PC-9 (cell line): ENCODE data around the gene EIF3B. TPM values are rescaled to one million over a fixed set of nuclear protein-coding genes. Genes with fewer than 3 reads are reported as not detected.

ENCODE experiments used
- BruUV-seq: library from RNA; stranded (reverse); fragments of 400-500 nt; replicated peaks from 2 replicates; lab custom pipeline; 2021; lab: Mats Ljungman, UMichigan
- CTCF ChIA-PET: fragments of 300-600 bp; sonication (Branson Sonifier 250); formaldehyde crosslinking; loops from one replicate; lab custom pipeline; 2022; ENCODE audit warnings: antibody characterized with exemption; lab: Charles Lee
- POLR2A ChIA-PET: fragments of 300-600 bp; sonication (Branson Sonifier 250); formaldehyde crosslinking; loops from one replicate; lab custom pipeline; 2022; ENCODE audit warnings: antibody characterized with exemption; ENCODE audit not compliant: unreplicated experiment; lab: Charles Lee
- DNase-seq, 2 experiments: peaks; one replicate each; pipeline versions ENCODE4 v3.0.0 to v3.0.0-alpha.2; 2015 to 2022; ENCODE audit warnings: mixed read lengths in 1 of 2
- H2AFZ ChIP-seq: fragments of 200-600 bp; sonication (generic); 2 replicates; pipeline ENCODE4 v1.8.1; 2017; ENCODE audit warnings: antibody characterized with exemption
- H3F3A ChIP-seq: fragments of 200-600 bp; sonication (generic); 2 replicates; pipeline ENCODE4 v1.8.1; 2017; ENCODE audit warnings: antibody characterized with exemption, mild to moderate bottlenecking, low read depth; ENCODE audit not compliant: insufficient read depth
- H3K27ac ChIP-seq: fragments of 200-600 bp; sonication (generic); 2 replicates; pipeline ENCODE4 v1.6.1; 2016; ENCODE audit warnings: mixed run types
- H3K27me3 ChIP-seq: fragments of 200-600 bp; sonication (generic); 2 replicates; pipeline ENCODE4 v1.6.1; 2016; ENCODE audit warnings: low read depth, mixed run types; ENCODE audit not compliant: insufficient read depth
- H3K36me3 ChIP-seq: fragments of 200-600 bp; sonication (generic); 2 replicates; pipeline ENCODE4 v1.6.1; 2016; ENCODE audit warnings: low read depth, mixed run types
- H3K4me1 ChIP-seq: fragments of 200-600 bp; sonication (generic); replicated peaks from 2 replicates; pipeline ENCODE4 v1.6.1; 2016; ENCODE audit warnings: mixed run types; ENCODE audit not compliant: insufficient read depth
- H3K4me2 ChIP-seq: fragments of 200-600 bp; sonication (generic); 2 replicates; pipeline ENCODE4 v1.6.1; 2017; ENCODE audit warnings: mixed run types
- H3K4me3 ChIP-seq: fragments of 200-600 bp; sonication (generic); 2 replicates; pipeline ENCODE4 v1.6.1; 2016; ENCODE audit warnings: mixed run types
- H3K79me2 ChIP-seq: fragments of 200-600 bp; sonication (generic); 2 replicates; pipeline ENCODE4 v1.6.1; 2017; ENCODE audit warnings: low read depth, mixed run types
- H3K9me2 ChIP-seq: fragments of 200-600 bp; sonication (generic); 2 replicates; pipeline ENCODE4 v1.8.1; 2017; ENCODE audit warnings: mild to moderate bottlenecking; ENCODE audit not compliant: insufficient read depth
- H3K9me3 ChIP-seq: fragments of 200-600 bp; sonication (generic); 2 replicates; pipeline ENCODE4 v1.8.1; 2016; ENCODE audit warnings: low read depth; ENCODE audit not compliant: insufficient read depth
- H4K20me1 ChIP-seq: fragments of 200-600 bp; sonication (generic); 2 replicates; pipeline ENCODE4 v1.8.1; 2017; ENCODE audit not compliant: insufficient read depth
- EZH2 ChIP-seq: fragments of 200-600 bp; sonication (generic); IDR thresholded peaks from 2 replicates; pipeline ENCODE4 v1.8.0; 2017; ENCODE audit warnings: antibody characterized with exemption, low read depth
- intact Hi-C: fragments of 100-400 bp; cut with micrococcal nuclease; formaldehyde crosslinking; loops from one replicate; pipeline ENCODE4 v1.10.0; 2022; ENCODE audit not compliant: unreplicated experiment
- total RNA-seq: library from RNA; stranded (reverse); gene quantifications from 2 replicates; pipeline ENCODE4 v1.2.3, GENCODE V29; 2021
- TF ChIP-seq, protein P1 (sequence below): fragments of 200-600 bp; sonication (generic); conservative IDR thresholded peaks from 2 replicates; pipeline ENCODE4 v1.6.1; 2017; ENCODE audit warnings: mixed run types, antibody characterized with exemption, mild to moderate bottlenecking, moderate library complexity

Gene EIF3B
- total RNA-seq, 1 experiment from 2014 or later = 299 TPM

DNA sequence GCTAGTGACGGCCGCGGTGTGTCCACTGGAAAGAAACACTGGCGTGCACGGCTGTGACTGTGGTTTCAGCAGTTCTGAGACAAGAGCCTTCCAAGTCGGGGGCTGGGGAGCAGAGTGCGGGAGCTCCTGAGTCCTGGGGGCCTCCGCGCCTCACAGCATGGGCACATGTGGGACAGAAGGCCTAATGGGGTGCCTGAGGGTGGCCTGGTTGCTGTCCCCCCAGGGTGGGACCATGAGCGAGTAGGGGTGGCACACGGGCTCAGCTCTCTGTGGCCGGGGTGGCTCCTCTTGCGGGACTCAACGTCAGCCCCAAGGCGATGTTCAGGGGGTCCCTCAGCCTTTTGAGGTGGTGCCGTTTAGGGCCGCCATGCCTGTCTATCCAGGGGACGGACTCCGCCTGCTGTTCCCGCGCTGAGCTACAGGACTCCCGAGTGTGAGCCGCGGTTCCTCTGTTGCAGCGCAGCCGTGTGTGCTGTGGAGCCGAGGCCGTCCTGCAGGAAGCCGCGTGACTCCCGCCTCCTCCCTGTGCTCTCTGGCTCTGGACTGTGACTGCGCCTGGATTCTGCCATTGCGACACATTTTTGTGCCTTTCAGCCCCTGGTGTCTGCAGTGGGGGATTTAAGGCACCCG, 25.3 kb downstream of the EIF3B start:
- no TSS peak for BruUV-seq
- intact Hi-C loops = no loop called here
- Histone ChIP-seq H4K20me1 (peaks cover 67% of the 10 kb centered on the region), H3K9me3 (no peaks in the 10 kb centered on the region), H3K9me2 (no peaks in the 10 kb centered on the region), H3K4me1 (no peaks in the 10 kb centered on the region), H3K4me3 (no peak overlapping the region), H3K27me3 (no peaks in the 10 kb centered on the region), H3K4me2 (no peak overlapping the region), H3K36me3 (peaks cover 45% of the 10 kb centered on the region; the same call in 1 of the 2 replicates), H2AFZ (no peak overlapping the region), H3K27ac (no peak overlapping the region), H3K79me2 (peaks cover 16% of the 10 kb centered on the region), H3F3A (peaks cover 65% of the 10 kb centered on the region)
- CTCF ChIA-PET = no interaction called here
- no peak for DNase-seq
- no peak for TF ChIP-seq EZH2
- TF ChIP-seq, protein P1, sequence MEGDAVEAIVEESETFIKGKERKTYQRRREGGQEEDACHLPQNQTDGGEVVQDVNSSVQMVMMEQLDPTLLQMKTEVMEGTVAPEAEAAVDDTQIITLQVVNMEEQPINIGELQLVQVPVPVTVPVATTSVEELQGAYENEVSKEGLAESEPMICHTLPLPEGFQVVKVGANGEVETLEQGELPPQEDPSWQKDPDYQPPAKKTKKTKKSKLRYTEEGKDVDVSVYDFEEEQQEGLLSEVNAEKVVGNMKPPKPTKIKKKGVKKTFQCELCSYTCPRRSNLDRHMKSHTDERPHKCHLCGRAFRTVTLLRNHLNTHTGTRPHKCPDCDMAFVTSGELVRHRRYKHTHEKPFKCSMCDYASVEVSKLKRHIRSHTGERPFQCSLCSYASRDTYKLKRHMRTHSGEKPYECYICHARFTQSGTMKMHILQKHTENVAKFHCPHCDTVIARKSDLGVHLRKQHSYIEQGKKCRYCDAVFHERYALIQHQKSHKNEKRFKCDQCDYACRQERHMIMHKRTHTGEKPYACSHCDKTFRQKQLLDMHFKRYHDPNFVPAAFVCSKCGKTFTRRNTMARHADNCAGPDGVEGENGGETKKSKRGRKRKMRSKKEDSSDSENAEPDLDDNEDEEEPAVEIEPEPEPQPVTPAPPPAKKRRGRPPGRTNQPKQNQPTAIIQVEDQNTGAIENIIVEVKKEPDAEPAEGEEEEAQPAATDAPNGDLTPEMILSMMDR = no peak
- POLR2A ChIA-PET = no interaction called here

DNA sequence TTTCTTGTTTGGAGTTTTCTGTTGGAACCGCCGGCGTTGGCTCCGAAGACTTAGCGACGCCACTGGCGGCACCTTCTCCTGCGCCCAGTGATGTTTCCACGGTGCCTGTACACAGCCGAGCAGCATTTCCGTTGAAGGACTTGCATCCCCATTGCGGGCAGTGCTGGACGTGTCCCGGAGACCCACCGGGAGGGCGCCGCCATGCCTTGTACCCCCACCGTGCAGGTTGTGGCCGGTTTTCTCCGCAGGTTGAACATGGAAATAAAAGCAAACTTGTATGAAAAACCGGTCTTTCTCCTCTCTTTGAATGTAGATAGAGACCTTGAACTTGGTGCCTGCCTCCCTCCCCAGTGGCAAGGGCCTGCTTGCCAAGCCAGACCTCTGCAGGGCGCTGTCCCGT, 25.8 kb downstream of the EIF3B start:
- Histone ChIP-seq H3F3A (peaks cover 59% of the 10 kb centered on the region), H3K9me3 (no peaks in the 10 kb centered on the region), H3K9me2 (no peaks in the 10 kb centered on the region), H3K4me3 (no peak overlapping the region), H3K27me3 (no peaks in the 10 kb centered on the region), H3K4me2 (no peak overlapping the region), H3K79me2 (peaks cover 13% of the 10 kb centered on the region), H3K27ac (no peak overlapping the region), H2AFZ (no peak overlapping the region), H4K20me1 (peaks cover 64% of the 10 kb centered on the region), H3K36me3 (peaks cover 39% of the 10 kb centered on the region; the same call in 1 of the 2 replicates), H3K4me1 (no peaks in the 10 kb centered on the region)
- TSS peak; percentile 20 for BruUV-seq
- TF ChIP-seq, protein P1 = no peak
- TF ChIP-seq EZH2 = no peak
- CTCF ChIA-PET = no interaction called here
- POLR2A ChIA-PET = no interaction called here
- no peak for DNase-seq
- intact Hi-C loops = no loop called here

- peaks cover 9% of the 10 kb centered on the region; the same call in 1 of the 2 replicates for H3K79me2 ChIP-seq
- ChIA-PET POLR2A (no interaction called here), CTCF (no interaction called here)
- no peaks in the 10 kb centered on the region for H3K27me3 ChIP-seq
- H3F3A ChIP-seq = peaks cover 53% of the 10 kb centered on the region
- TF ChIP-seq, protein P1 = no peak
- no peak for TF ChIP-seq EZH2
- no peak overlapping the region for H3K27ac ChIP-seq
- no peaks in the 10 kb centered on the region for H3K9me2 ChIP-seq
- H3K4me2 ChIP-seq = no peak overlapping the region
- H4K20me1 ChIP-seq = peaks cover 58% of the 10 kb centered on the region
- no peak overlapping the region for H2AFZ ChIP-seq
- BruUV-seq = no TSS peak
- no peak for DNase-seq
- intact Hi-C loops = no loop called here
- no peak overlapping the region for H3K4me3 ChIP-seq
- peaks cover 33% of the 10 kb centered on the region; the same call in 1 of the 2 replicates for H3K36me3 ChIP-seq
- no peaks in the 10 kb centered on the region for H3K4me1 ChIP-seq
- no peaks in the 10 kb centered on the region for H3K9me3 ChIP-seq
These were observed 26.6 kb downstream of the EIF3B start for GRCh38 chr7:2381227-2381626.
